GM19239 (cell line): ENCODE data around the gene C17orf75.

Experiments used
- DNase-seq: peaks from one replicate; pipeline ENCODE4 v3.0.0; 2011; ENCODE audit warnings: low spot score; ENCODE audit not compliant: insufficient read length
- FAIRE-seq: peaks from 2 replicates; lab custom pipeline; 2011; peaks lifted over from hg19 to GRCh38; lab: Jason Lieb, UNC

Gene C17orf75

DNA sequence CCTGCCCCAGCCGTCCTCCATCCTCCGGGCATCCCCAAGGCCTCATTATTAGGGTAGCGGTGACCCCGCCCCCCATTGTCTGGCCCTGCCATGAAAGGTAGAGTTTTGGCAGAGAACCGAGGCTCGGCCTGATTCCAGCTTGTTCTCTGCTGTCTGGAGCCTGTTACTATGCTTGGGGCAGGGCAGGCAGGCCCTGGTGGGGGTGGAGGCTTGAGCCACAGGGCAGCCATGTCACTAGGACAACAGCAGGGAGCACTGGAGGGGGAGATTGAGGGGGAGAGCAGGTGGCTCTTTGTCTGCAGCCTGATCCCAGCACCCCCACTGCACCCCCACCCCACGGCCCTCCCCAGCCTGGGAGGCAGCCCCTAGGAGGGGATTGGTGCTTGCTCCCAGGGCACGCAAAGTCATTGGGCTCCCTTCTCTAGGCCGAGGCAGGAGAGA lies 60.9 kb downstream of the C17orf75 start:
- FAIRE-seq, result no peak
- no peak for DNase-seq

DNA sequence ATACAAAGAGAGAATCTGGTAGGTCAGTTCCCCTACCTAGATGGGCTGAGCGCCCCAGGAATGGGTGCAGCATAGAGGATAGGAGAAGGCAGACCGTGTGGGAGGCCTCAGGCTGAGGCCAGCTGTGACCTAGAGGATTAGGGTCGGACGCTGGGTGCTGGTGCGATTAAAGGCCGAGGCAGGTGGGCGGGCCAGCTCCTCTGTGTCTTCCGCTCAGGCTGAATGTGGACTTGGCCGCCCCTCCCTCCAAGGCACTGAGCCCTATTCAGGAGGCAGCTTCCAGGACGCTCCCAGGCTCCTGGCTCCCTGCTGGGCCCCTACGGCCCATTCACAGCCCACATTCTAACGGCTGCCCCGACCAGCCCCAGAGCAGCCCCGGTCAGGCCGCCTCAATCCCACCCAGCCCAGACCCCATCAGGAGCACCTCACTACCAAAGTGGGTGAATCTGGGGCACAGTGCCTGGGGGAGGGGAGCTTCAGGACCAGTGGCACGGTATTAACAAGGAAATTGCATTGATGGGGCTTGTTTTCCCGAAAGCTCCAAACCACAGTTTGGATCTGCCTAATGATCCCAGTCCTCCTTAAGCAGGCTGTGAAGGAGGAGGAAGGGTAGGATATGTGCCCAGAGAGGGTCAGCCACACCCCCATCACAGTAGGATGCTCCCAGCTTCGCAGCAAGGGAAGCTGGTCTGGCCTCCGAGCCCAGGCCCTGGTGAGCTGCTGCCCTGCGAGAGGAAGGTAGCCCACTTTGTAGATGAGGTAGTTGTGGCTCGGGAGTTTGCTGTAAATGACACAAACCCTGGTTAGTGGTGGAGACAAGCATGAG lies 61.9 kb downstream of the C17orf75 start:
- FAIRE-seq (no peak), DNase-seq (no peak)

DNA sequence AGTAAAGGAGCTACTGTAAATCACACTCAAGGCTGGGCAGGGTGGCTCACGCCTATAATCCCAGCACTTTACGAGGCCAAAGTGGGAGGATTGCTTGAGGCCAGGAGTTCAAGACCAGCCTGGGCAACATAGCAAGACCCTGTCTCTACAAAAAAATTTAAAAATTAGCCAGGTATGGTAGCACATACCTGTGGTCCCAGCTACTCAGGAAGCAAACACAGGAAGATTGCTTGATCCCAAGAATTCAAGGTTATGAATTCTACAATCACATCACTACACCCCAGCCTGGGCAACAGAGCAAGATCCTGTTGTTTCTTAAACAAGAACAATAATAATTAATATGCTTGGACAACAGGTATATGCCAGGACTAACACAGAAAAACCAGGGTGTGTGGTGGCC lies 63.2 kb downstream of the C17orf75 start:
- FAIRE-seq (no peak), DNase-seq (no peak)
